ENCODE results near the gene FGF3.

FGF3 gene

DNA sequence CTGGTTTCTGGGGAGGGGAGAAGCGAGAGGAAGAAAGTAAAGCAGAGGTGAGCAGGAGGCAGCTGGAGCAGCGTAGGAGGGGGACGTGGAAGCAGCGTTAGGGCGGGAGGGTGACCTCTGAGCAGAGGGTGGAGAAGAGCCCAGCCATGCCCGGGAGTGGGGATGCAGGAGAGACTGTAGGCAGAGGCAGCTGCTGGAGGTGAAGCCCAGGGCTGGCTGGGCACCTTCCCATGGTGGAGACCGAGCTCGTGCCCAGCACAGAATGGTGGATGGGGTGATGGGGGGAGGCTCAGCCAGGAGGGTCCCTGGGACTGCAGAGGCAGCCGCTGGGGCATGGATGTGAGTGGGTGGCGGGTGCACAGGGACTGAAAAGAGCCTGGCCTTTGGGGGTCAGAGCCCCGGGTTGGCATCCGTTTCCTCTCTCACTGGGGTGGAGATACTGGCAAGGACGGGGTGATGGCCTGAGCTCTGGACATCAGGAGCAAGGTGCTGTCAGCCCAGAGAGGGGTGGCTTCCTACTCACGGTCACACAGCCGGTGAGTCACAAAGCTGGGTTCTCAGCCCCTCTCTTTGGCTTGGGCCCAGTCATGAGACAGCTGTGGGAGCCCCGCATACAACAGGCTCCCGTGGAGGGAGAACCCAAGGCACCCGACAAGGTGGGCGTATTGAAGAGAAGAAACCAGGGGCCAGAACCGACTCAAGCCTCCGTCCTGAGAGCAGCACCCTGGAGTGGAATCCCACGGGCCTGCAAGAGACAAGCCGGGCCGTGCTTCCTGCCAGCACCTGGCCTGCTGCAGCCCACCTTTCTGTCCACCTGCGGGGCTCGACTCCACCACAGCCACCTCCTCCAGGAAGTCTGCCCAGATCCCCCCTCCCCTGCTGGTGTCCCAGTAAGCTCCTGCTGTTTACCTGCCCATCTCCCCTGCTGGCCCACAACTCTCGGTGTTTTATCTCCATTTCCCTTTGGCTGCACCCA is 45.8 kb upstream of the FGF3 start:
- TF ChIP-seq ZFX (IDR thresholded peaks at IDR 0.05), result no peak
- TF ChIP-seq, protein P1, sequence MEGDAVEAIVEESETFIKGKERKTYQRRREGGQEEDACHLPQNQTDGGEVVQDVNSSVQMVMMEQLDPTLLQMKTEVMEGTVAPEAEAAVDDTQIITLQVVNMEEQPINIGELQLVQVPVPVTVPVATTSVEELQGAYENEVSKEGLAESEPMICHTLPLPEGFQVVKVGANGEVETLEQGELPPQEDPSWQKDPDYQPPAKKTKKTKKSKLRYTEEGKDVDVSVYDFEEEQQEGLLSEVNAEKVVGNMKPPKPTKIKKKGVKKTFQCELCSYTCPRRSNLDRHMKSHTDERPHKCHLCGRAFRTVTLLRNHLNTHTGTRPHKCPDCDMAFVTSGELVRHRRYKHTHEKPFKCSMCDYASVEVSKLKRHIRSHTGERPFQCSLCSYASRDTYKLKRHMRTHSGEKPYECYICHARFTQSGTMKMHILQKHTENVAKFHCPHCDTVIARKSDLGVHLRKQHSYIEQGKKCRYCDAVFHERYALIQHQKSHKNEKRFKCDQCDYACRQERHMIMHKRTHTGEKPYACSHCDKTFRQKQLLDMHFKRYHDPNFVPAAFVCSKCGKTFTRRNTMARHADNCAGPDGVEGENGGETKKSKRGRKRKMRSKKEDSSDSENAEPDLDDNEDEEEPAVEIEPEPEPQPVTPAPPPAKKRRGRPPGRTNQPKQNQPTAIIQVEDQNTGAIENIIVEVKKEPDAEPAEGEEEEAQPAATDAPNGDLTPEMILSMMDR (conservative IDR thresholded peaks at IDR 0.05), result no peak

DNA sequence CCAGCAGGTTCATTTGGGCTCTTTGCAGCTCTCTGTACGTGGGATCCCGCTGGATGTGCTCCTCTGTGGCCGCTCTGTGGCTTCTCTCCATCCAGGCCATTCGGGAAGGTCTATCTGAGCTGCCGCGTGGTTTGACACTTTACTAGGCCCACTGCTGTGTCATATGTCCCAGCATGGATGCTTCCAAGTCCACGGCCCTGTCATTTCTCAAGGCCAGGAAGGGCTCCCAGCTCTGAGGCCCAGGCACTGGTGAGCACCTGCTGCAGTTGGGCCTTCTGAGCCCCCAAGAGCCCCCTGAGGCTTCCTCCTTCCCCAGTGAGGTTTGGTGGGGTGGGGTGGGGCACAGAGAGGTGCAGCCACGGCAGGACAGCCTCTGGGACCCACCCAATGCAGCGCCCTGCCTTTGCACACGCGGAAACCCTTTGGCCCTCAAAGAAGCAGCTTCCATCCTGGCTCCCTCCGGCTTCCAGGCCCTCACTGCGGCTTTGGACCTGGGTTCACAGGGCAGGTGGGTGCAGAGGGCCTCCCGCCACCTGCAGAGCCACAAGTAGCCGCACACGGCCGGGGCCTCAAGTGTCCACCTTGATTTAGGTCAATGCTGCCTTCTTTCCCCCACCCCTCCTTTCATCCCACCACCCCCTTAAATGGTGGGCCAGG is 44.5 kb upstream of the FGF3 start:
- H3K27ac ChIP-seq, result no peak overlapping the region
- TF ChIP-seq, protein P1 (conservative IDR thresholded peaks at IDR 0.05), result no peak
- TF ChIP-seq ZFX (IDR thresholded peaks at IDR 0.05), result no peak

More for the DNA sequence above, 45.8 kb upstream of the FGF3 start:
- H3K27ac ChIP-seq, result no peak overlapping the region

DNA sequence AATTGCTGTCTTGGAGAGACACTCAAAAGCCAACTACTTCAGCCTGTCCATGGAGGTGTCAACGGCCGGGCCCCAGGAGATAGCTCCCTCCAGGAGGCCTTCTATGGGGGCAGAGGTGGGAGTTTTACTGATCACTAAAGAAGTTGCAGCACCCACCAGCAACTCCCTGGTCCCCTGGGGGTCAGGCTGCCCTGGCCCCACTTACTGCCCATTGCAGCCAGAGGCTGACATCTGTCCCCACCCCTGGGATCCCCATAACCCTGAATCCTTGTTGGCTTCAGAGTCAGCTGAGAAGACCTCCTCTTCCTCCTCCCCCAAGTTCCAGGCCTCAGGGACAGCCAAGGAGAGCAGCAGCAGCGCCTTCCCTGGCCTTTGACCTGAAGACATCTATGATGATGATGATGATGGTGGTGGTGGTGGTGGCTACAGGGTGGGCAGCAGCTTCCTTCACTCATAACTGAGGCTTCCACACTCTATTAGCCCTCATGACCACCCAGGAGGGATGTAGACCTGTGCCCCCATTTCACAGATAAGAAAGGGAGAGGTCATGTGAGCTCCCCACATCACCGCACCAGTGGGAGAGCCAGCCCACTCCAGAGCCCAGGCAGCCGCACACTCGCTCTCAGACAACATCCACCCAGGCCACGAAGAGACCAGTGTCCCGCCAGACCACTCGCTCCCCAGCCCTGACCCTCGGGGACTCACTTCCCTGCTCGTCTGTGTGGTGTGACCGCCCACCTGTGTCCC is 43.8 kb upstream of the FGF3 start:
- TF ChIP-seq ZFX (IDR thresholded peaks at IDR 0.05), result no peak
- TF ChIP-seq, protein P1 (conservative IDR thresholded peaks at IDR 0.05), result no peak
- H3K27ac ChIP-seq, result no peak overlapping the region

DNA sequence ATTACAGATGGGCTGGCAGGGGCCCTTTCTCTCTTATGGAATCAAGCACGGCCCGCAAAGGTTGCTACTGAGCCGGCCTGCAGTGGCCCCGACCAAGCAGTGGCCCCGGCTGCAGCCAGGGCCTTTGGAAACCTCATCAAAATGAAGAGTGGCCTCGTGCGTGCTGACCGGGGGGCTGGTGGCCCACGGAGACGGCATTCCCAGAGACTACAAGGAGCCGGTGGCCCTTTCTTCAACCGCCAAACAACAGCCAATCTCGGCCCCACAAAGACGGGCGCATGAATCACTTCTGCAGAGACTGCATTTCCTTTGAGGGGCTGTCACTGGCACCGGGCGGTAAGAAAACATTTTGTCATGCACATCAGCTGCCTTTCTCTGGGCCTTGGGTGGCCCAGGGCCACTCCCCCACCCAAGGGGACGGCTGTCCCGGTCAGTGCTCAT is 43.1 kb upstream of the FGF3 start:
- TF ChIP-seq ZFX (IDR thresholded peaks at IDR 0.05), result no peak
- TF ChIP-seq, protein P1 (conservative IDR thresholded peaks at IDR 0.05), result no peak
- no peak overlapping the region for H3K27ac ChIP-seq

DNA sequence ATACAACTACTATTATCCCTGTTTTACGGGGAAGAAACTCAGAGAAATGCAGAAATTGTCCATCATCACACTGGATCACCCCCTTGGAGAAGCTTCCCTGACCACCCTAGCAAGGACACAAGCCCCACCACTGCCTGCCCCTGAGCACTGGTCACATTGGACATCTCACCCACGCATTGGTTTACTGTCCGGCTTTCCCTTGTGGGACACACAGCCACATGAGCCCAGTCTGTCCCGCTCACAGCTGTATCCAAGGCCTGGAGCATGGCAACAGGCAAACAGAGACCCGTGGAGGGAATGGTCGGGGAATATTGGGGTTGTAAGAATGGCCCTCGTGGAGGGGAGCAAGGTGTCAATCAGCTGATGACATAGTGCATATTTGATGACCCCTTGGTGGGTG is 42.7 kb upstream of the FGF3 start:
- TF ChIP-seq ZFX (IDR thresholded peaks at IDR 0.05), result no peak
- TF ChIP-seq, protein P1 (conservative IDR thresholded peaks at IDR 0.05), result no peak
- no peak overlapping the region for H3K27ac ChIP-seq

DNA sequence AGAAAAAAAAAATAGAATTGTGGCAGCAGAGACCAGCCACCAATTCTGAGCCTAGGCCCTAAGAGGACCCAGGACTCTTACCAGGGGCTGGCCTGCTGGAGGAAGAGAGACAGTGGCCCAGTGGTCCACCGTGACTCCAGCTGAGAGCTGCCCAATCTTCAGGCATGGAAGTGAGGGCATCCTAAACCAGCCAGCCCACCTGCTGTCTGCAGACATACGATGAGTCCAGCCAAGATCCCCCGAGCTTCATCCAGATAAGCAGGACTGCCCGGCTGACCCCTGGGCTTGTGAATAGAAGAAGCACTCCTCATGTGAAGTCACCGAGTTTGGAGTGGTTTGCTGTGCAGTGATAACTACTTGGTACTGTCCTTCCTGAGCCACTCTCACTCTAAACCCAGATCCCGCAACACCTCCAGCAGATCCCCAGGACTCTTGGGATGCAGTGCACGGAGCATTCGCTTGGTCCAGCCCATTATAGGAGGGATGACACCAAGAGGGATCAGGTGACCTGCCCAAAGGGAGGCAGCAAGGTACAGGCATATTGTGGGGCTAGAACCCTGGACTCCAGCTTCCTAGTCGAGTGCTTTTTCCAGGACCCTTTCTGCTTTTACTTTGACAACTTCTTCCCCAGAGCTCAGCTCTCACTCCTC is 41.7 kb upstream of the FGF3 start:
- no peak overlapping the region for H3K27ac ChIP-seq
- TF ChIP-seq ZFX (IDR thresholded peaks at IDR 0.05), result no peak

DNA sequence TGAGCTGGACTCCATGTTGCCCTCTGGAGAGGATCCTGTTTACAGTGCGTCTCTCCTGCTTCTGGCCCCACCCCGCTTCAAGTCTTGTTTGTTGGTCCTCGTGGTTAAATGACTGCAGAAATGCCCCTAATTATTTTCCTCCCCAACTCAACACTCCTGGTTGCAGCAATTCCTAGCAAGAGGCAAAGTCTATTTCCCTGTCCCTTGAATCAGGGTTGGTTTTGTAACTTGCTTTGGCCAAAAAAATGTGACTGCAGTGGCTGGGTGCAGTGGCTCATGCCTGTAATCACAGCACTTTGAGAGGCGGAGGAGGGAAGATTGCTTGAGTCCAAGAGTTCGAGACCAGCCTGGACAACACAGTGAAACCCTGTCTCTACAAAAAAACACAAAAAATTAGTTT is 41.0 kb upstream of the FGF3 start:
- TF ChIP-seq, protein P1 (conservative IDR thresholded peaks at IDR 0.05), result no peak
- TF ChIP-seq ZFX (IDR thresholded peaks at IDR 0.05), result no peak
- H3K27ac ChIP-seq, result no peak overlapping the region

Measured in C4-2B (cell line).